ENCODE results near the gene SEMA3G.

SEMA3G gene

DNA sequence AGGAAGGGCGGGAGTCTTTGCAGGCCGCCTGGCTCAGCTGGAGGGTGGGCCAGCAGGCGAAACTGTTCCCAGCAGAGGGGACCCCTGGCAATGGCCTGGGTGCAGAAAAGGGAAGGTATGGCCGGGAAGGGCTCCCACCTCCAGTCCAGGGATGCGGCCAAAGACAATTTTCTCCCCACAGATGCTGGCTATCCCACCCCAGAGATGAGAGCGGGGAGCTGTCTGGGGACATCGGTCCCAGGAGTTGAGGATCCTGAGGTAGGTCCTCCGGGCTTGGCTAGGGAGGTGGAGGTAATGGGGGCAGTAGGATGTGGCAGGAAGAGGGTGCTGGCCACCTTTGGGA is 1.7 kb downstream of the SEMA3G start:
- in situ Hi-C loops (cut with MboI; ENCODE audit: low pct_unique_long_range_greater_than_20kb, low sequenced_read_pairs, unreplicated experiment) = no loop called here
- TF ChIP-seq, protein P1, sequence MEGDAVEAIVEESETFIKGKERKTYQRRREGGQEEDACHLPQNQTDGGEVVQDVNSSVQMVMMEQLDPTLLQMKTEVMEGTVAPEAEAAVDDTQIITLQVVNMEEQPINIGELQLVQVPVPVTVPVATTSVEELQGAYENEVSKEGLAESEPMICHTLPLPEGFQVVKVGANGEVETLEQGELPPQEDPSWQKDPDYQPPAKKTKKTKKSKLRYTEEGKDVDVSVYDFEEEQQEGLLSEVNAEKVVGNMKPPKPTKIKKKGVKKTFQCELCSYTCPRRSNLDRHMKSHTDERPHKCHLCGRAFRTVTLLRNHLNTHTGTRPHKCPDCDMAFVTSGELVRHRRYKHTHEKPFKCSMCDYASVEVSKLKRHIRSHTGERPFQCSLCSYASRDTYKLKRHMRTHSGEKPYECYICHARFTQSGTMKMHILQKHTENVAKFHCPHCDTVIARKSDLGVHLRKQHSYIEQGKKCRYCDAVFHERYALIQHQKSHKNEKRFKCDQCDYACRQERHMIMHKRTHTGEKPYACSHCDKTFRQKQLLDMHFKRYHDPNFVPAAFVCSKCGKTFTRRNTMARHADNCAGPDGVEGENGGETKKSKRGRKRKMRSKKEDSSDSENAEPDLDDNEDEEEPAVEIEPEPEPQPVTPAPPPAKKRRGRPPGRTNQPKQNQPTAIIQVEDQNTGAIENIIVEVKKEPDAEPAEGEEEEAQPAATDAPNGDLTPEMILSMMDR (IDR thresholded peaks at IDR 0.05; ENCODE audit: extremely low read depth, insufficient read depth, missing control alignments) = no peak
- DNase-seq (ENCODE audit: low spot score) = no peak

DNA sequence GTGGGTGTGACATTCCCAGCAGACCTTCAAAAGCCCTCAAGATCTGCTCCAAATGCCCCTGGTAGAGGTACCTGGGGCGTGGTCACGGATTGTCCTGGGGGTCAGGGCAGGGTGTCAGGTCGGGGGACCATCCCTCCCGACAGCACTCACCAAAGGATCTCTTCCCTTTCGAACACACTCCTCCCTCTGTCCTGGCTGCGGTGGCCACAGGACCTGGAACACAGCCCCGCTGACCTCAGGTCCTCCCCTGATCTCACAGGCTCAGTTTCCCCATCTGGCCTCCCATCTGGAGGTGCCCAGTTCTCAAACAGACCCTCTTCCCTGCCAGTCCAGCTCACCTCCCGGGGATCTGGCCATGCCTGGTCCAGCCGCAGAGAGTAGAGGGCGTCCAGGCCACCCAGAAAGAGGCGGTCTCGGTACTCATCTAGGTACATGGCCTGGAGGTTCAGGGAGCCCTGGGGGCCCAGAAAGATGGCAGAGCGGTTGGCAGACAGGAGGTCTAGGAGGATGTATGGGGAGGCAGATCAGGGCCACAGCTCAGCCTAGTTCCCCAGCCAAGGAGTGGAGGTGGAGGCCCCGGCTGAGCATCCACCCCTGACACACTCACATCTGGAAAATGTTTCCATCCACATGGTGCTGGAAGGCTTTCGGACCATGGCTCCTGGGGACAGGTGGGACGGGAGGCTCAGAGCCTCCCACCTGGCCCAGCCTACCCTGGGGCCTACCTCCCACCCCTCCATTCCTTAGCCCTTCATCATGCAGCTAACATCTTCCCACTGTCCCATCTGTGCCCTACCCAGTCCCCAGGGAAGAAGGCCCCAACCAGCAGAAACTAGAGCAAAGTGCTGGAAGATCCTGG is 2.3 kb downstream of the SEMA3G start:
- no peak for DNase-seq (ENCODE audit: low spot score)
- in situ Hi-C loops (cut with MboI; ENCODE audit: low pct_unique_long_range_greater_than_20kb, low sequenced_read_pairs, unreplicated experiment) = no loop called here

DNA sequence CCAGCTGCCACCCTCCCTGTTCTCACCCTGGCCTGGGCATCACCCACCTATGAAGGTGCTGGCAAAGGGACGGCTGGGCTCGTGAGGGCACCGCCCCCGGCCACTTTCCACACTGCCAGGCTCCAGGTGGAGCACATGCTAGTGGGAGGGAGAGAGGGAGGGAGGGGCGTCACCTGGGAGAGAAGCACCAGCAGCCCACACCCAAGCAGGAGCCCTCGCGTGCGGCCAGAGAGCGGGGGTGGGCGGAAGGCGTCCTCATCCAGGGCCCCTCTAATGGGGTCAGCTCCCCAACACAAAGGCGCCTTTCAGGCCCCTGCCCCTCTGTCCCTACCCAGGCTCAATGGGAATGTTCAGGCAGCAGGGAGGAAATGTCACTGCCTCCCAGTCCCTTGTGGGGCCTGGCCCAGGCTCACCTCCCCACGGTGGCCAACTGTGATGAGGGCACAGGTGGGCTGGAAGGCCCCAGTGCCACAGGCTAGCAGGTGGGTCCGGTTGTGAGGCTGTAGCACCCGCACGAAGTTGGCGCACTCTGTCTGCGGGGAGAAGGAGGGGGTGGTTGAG is 3.1 kb downstream of the SEMA3G start:
- TF ChIP-seq, protein P1 (IDR thresholded peaks at IDR 0.05; ENCODE audit: extremely low read depth, insufficient read depth, missing control alignments) = no peak
- no peak for DNase-seq (ENCODE audit: low spot score)
- in situ Hi-C loops (cut with MboI; ENCODE audit: low pct_unique_long_range_greater_than_20kb, low sequenced_read_pairs, unreplicated experiment) = no loop called here

More for the DNA sequence above, 2.3 kb downstream of the SEMA3G start:
- TF ChIP-seq, protein P1 (IDR thresholded peaks at IDR 0.05; ENCODE audit: extremely low read depth, insufficient read depth, missing control alignments) = no peak

DNA sequence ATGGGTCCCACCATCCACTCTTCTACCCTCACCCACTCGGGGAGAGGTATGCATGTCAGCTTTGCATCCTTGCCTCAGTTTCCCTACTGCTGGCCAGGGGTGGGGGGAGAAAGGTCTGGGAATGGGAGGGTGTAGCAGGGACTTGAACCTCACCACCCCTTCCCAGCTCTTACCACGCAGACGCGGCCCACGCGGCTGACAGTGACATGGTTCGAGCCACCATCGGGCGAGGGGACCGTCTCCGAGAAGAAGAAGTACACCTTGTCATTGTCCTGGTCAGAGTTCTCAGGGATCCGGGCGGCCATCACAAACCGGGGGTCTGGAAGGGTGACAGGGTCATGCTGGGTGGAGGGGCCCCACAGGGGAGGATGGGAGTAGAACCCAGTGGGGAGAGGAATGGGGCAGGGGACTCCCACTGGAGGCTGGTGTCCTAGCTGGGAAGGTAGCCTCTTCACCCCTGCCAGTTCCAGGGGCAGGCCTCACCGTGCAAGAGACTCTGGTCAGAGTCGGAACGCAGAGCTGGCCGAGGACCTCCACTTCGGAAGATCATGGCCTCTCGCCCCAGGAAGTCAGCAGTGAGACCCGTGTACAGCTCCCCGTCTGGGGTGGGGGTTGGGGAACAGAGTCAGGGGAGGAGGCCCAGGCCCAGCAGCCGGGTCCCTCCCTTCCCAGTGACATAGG is 3.7 kb downstream of the SEMA3G start:
- TF ChIP-seq, protein P1 (IDR thresholded peaks at IDR 0.05; ENCODE audit: extremely low read depth, insufficient read depth, missing control alignments) = no peak
- in situ Hi-C loops (cut with MboI; ENCODE audit: low pct_unique_long_range_greater_than_20kb, low sequenced_read_pairs, unreplicated experiment) = no loop called here
- DNase-seq (ENCODE audit: low spot score) = no peak

DNA sequence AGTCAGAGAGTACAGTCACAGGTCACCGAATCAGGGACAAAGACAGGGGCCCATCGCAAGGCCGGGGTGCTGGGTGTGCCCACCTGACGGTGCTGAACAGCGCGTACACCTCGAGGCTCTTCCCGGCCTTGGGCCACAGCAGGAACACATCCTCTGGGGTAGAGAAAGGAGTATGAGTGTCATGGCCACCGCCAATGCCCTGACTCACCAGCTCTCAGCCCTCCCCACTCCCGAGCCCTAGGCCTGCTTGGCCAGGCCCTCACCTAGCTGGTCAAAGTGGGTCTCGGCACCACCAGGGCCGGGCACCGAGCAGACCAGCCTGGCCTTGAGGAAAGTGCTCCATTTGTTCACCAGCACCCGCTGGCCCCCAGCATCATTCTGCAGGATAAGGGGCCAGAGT is 4.2 kb downstream of the SEMA3G start:
- in situ Hi-C loops (cut with MboI; ENCODE audit: low pct_unique_long_range_greater_than_20kb, low sequenced_read_pairs, unreplicated experiment) = no loop called here
- TF ChIP-seq, protein P1 (IDR thresholded peaks at IDR 0.05; ENCODE audit: extremely low read depth, insufficient read depth, missing control alignments) = no peak
- no peak for DNase-seq (ENCODE audit: low spot score)

DNA sequence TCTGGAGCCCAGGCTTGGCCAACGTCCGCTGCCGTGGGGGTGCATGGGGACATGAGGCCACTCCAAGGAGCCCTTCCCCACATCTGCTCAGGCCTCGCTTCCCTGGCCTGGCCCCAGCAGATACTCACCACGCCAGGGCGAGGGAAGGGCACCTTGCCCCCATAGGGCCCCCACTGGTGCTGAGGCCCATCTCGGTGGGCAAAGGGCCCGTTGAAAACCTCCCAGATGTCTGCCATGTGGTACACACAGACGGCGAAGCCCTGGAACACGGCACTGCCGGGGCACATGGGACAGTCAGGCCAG is 4.7 kb downstream of the SEMA3G start:
- DNase-seq (ENCODE audit: low spot score) = no peak
- TF ChIP-seq, protein P1 (IDR thresholded peaks at IDR 0.05; ENCODE audit: extremely low read depth, insufficient read depth, missing control alignments) = no peak
- in situ Hi-C loops (cut with MboI; ENCODE audit: low pct_unique_long_range_greater_than_20kb, low sequenced_read_pairs, unreplicated experiment) = no loop called here

Measured in GM13977 (cell line).